Activated effector memory CD4-positive, alpha-beta T cell treated with anti-CD3 and anti-CD28 coated beads, Interleukin-2, amount 50 U/mL, for 16 hours (primary cell): Measurements from ENCODE around the gene BMF.
A peak's percentile ranks its signal among the peaks of the same experiment; 100 is the strongest.
"Not testable (repeated sequence)": the region's sequence is repeated elsewhere in the genome, so short reads cannot be mapped to it uniquely, and the experiment has no call there.

Source experiments
- DNase-seq: peaks from one replicate; pipeline ENCODE4 v3.0.0-alpha.2; 2020

The BMF gene

GRCh38 chr15:40108855-40109735 is at the start of gene BMF:
Gene BMF, minus strand, starts transcription at chr15:40108879. Its CDS starts 2,793 bp downstream, at chr15:40106086.
- peak; percentile 99 for DNase-seq

- no peak for DNase-seq
Observed at GRCh38 chr15:40157778-40158447, 49.2 kb upstream of the BMF start.

- DNase-seq, result no peak
Observed at GRCh38 chr15:40155270-40155910, 46.7 kb upstream of the BMF start.

- not testable (repeated sequence) for DNase-seq
Observed at GRCh38 chr15:40154821-40155220, 46.1 kb upstream of the BMF start.

- no peak for DNase-seq
Observed at GRCh38 chr15:40151991-40152390, 43.3 kb upstream of the BMF start.

- DNase-seq, result no peak
Observed at GRCh38 chr15:40151499-40151898, 42.8 kb upstream of the BMF start.

GRCh38 chr15:40150163-40150925 is 41.7 kb upstream of the BMF start:
- no peak for DNase-seq

GRCh38 chr15:40149339-40149738 is 40.7 kb upstream of the BMF start:
- no peak for DNase-seq

GRCh38 chr15:40146037-40146436 is 37.4 kb upstream of the BMF start:
- DNase-seq, result no peak

GRCh38 chr15:40142428-40142827 is 33.7 kb upstream of the BMF start:
- no peak for DNase-seq

GRCh38 chr15:40138201-40138570 is 29.5 kb upstream of the BMF start:
- not testable (repeated sequence) for DNase-seq

GRCh38 chr15:40137303-40138200 is 28.9 kb upstream of the BMF start:
- DNase-seq, result no peak

- no peak for DNase-seq
Observed at GRCh38 chr15:40136470-40137302, 28.0 kb upstream of the BMF start.

GRCh38 chr15:40135846-40136450 is 27.3 kb upstream of the BMF start:
- DNase-seq, result not testable (repeated sequence)

- no peak for DNase-seq
Observed at GRCh38 chr15:40134885-40135284, 26.2 kb upstream of the BMF start.

GRCh38 chr15:40133544-40133943 is 24.9 kb upstream of the BMF start:
- DNase-seq, result no peak

GRCh38 chr15:40130799-40131502 is 22.3 kb upstream of the BMF start:
- no peak for DNase-seq

- DNase-seq, result no peak
Observed at GRCh38 chr15:40130118-40130517, 21.4 kb upstream of the BMF start.

- DNase-seq, result no peak
Observed at GRCh38 chr15:40128766-40129660, 20.3 kb upstream of the BMF start.
